ENCODE data around the gene ZBTB20.

The ZBTB20 gene

GRCh38 chr3:114562557-114562956 lies 584.5 kb downstream of the ZBTB20 start:
- no peak for DNase-seq

GRCh38 chr3:114558271-114558670 lies 588.8 kb downstream of the ZBTB20 start:
- no peak for DNase-seq

GRCh38 chr3:114557791-114558190 lies 589.3 kb downstream of the ZBTB20 start:
- no peak for DNase-seq

GRCh38 chr3:114556657-114557213 lies 590.4 kb downstream of the ZBTB20 start:
- DNase-seq, result no peak

- DNase-seq, result no peak
Observed at GRCh38 chr3:114554731-114555130, 592.4 kb downstream of the ZBTB20 start.

- DNase-seq, result no peak
Observed at GRCh38 chr3:114553949-114554593, 593.0 kb downstream of the ZBTB20 start.

GRCh38 chr3:114552527-114552812 lies 594.6 kb downstream of the ZBTB20 start:
- no peak for DNase-seq

- DNase-seq, result no peak
Observed at GRCh38 chr3:114551770-114552526, 595.1 kb downstream of the ZBTB20 start.

GRCh38 chr3:114550165-114550564 lies 596.9 kb downstream of the ZBTB20 start:
- DNase-seq, result no peak

- DNase-seq, result no peak
Observed at GRCh38 chr3:114545193-114545592, 601.9 kb downstream of the ZBTB20 start.

GRCh38 chr3:114542359-114542758 lies 604.7 kb downstream of the ZBTB20 start:
- DNase-seq, result no peak

GRCh38 chr3:114539525-114539924 lies 607.6 kb downstream of the ZBTB20 start:
- DNase-seq, result no peak

- DNase-seq, result no peak
Observed at GRCh38 chr3:114538211-114538610, 608.9 kb downstream of the ZBTB20 start.

- DNase-seq, result no peak
Observed at GRCh38 chr3:114528517-114528916, 618.6 kb downstream of the ZBTB20 start.

GRCh38 chr3:114527036-114527644 lies 619.9 kb downstream of the ZBTB20 start:
- DNase-seq, result no peak

GRCh38 chr3:114525278-114525677 lies 621.8 kb downstream of the ZBTB20 start:
- no peak for DNase-seq

- no peak for DNase-seq
Observed at GRCh38 chr3:114519415-114519814, 627.7 kb downstream of the ZBTB20 start.

- DNase-seq, result no peak
Observed at GRCh38 chr3:114518206-114518808, 628.8 kb downstream of the ZBTB20 start.

- DNase-seq, result no peak
Observed at GRCh38 chr3:114510201-114510600, 636.9 kb downstream of the ZBTB20 start.

GRCh38 chr3:114509756-114510155 lies 637.3 kb downstream of the ZBTB20 start:
- DNase-seq, result no peak

- no peak for DNase-seq
Observed at GRCh38 chr3:114508976-114509375, 638.1 kb downstream of the ZBTB20 start.

- no peak for DNase-seq
Observed at GRCh38 chr3:114508208-114508607, 638.9 kb downstream of the ZBTB20 start.

- DNase-seq, result no peak
Observed at GRCh38 chr3:114506591-114507300, 640.3 kb downstream of the ZBTB20 start.

All from DMS79 treated with DMSO at 0.1 percent for 48 hours (cell line).